HG03103 (cell line): Measurements from ENCODE around the gene KCNQ1.

ENCODE experiments used
- ATAC-seq: cut with Tn5 transposase; IDR thresholded peaks from one replicate; pipeline ENCODE4 v1.9.1; 2021; ENCODE audit warnings: low read depth; ENCODE audit not compliant: unreplicated experiment

Gene KCNQ1

GRCh38 chr11:2673871-2674471 lies 229.2 kb downstream of the KCNQ1 start:
- ATAC-seq: no peak

GRCh38 chr11:2674658-2675131 lies 229.9 kb downstream of the KCNQ1 start:
- no peak for ATAC-seq

- no peak for ATAC-seq
Observed at GRCh38 chr11:2675540-2675939, 230.7 kb downstream of the KCNQ1 start.

GRCh38 chr11:2677127-2677526 lies 232.3 kb downstream of the KCNQ1 start:
- ATAC-seq: no peak

- no peak for ATAC-seq
Observed at GRCh38 chr11:2678396-2678795, 233.6 kb downstream of the KCNQ1 start.

- no peak for ATAC-seq
Observed at GRCh38 chr11:2679011-2679676, 234.3 kb downstream of the KCNQ1 start.

GRCh38 chr11:2681408-2682145 lies 236.8 kb downstream of the KCNQ1 start:
- ATAC-seq: no peak

GRCh38 chr11:2683806-2684205 lies 239.0 kb downstream of the KCNQ1 start:
- ATAC-seq: no peak

GRCh38 chr11:2684581-2684980 lies 239.8 kb downstream of the KCNQ1 start:
- no peak for ATAC-seq

GRCh38 chr11:2685051-2685450 lies 240.2 kb downstream of the KCNQ1 start:
- ATAC-seq: no peak

GRCh38 chr11:2685566-2686359 lies 241.0 kb downstream of the KCNQ1 start:
- no peak for ATAC-seq

GRCh38 chr11:2686360-2687222 lies 241.8 kb downstream of the KCNQ1 start:
- no peak for ATAC-seq

- no peak for ATAC-seq
Observed at GRCh38 chr11:2687223-2687530, 242.4 kb downstream of the KCNQ1 start.

GRCh38 chr11:2687782-2688191 lies 243.0 kb downstream of the KCNQ1 start:
- no peak for ATAC-seq

- no peak for ATAC-seq
Observed at GRCh38 chr11:2688381-2689231, 243.8 kb downstream of the KCNQ1 start.

- ATAC-seq: no peak
Observed at GRCh38 chr11:2689651-2690575, 245.1 kb downstream of the KCNQ1 start.

GRCh38 chr11:2690596-2691354 lies 246.0 kb downstream of the KCNQ1 start:
- no peak for ATAC-seq
